Choroid plexus epithelial cell (primary cell): ENCODE data around the gene CEP85L.
A peak's percentile ranks its signal among the peaks of the same experiment; 100 is the strongest.

ENCODE experiments used
- DNase-seq: peaks from one replicate; pipeline ENCODE4 v3.0.0-alpha.2; 2010; ENCODE audit warnings: low read depth
- H3K4me3 ChIP-seq: 2 replicates; pipeline ENCODE4 v1.5.1; 2011; ENCODE audit warnings: low read depth, mild to moderate bottlenecking, control low read depth, low read length, moderate library complexity
- TF ChIP-seq, protein P1 (sequence below): conservative IDR thresholded peaks from 2 replicates; pipeline ENCODE4 v1.5.1; 2011; ENCODE audit warnings: low read depth, mild to moderate bottlenecking, control low read depth, inconsistent platforms, low read length, moderate library complexity

CEP85L gene

GRCh38 chr6:118551063-118552053 is 100.0 kb downstream of the CEP85L start:
- H3K4me3 ChIP-seq = no peak overlapping the region
- TF ChIP-seq, protein P1, sequence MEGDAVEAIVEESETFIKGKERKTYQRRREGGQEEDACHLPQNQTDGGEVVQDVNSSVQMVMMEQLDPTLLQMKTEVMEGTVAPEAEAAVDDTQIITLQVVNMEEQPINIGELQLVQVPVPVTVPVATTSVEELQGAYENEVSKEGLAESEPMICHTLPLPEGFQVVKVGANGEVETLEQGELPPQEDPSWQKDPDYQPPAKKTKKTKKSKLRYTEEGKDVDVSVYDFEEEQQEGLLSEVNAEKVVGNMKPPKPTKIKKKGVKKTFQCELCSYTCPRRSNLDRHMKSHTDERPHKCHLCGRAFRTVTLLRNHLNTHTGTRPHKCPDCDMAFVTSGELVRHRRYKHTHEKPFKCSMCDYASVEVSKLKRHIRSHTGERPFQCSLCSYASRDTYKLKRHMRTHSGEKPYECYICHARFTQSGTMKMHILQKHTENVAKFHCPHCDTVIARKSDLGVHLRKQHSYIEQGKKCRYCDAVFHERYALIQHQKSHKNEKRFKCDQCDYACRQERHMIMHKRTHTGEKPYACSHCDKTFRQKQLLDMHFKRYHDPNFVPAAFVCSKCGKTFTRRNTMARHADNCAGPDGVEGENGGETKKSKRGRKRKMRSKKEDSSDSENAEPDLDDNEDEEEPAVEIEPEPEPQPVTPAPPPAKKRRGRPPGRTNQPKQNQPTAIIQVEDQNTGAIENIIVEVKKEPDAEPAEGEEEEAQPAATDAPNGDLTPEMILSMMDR = peak; percentile 70
- peak; percentile 87 for DNase-seq

DNA sequence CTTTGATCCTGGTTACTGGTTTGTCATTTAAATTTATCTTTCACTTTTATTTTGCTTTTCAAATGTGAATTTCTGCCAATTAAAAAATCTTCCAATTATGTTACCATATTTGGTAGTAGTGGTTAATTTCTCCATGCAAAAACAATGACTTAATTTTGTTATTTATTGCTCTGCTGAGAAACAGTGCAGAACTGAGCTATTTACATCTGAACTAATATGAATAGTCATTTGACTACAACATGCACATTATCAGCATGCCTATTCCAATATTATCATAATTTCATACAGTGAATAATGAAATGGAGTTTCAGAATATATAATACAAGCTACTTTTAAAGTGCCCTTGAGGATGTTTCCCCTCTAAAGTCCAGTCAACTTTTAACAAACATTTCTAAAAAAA is 102.8 kb downstream of the CEP85L start:
- H3K4me3 ChIP-seq = no peak overlapping the region
- no peak for DNase-seq
- TF ChIP-seq, protein P1 = no peak

GRCh38 chr6:118548136-118548535 is 103.3 kb downstream of the CEP85L start, which contains the start of gene PLN:
PLN (plus strand) TSS chr6:118548296; CDS start chr6:118558922, 10,626 bp downstream.
- no peak within 1 kb of the TSS for H3K4me3 ChIP-seq
- TF ChIP-seq, protein P1 = no peak
- DNase-seq = no peak

GRCh38 chr6:118546880-118547218 is 104.5 kb downstream of the CEP85L start:
- DNase-seq = no peak
- H3K4me3 ChIP-seq = no peak overlapping the region
- TF ChIP-seq, protein P1 = no peak

GRCh38 chr6:118546164-118546879 is 105.1 kb downstream of the CEP85L start:
- TF ChIP-seq, protein P1 = no peak
- no peak for DNase-seq

GRCh38 chr6:118544105-118544504 is 107.3 kb downstream of the CEP85L start:
- H3K4me3 ChIP-seq = no peak overlapping the region
- DNase-seq = peak; percentile 25
- TF ChIP-seq, protein P1 = no peak

More at GRCh38 chr6:118546164-118546879, 105.1 kb downstream of the CEP85L start:
- no peak overlapping the region for H3K4me3 ChIP-seq
